ENCODE data around the gene TENM3.

DNA sequence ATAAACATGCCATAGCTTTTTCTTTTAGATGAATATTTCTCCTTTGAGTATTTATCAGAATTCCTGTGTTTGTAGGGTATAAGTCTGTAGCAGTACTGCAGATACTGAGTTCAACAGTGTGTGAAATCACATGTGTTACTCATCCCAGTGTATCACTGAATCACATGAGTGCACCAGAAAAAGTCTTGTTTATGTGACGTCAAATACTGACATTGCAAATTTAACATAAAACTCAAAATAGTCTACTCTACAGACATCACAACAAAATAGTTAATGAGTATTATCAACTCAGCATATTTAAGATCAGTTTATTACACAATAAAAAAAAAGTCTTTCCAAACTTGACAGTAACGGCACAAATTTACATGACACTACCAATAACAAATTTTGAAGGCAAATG lies 452.6 kb downstream of the TENM3 start:
- TF ChIP-seq POLR2A (IDR thresholded peaks at IDR 0.05): no peak
- TF ChIP-seq, protein P1, sequence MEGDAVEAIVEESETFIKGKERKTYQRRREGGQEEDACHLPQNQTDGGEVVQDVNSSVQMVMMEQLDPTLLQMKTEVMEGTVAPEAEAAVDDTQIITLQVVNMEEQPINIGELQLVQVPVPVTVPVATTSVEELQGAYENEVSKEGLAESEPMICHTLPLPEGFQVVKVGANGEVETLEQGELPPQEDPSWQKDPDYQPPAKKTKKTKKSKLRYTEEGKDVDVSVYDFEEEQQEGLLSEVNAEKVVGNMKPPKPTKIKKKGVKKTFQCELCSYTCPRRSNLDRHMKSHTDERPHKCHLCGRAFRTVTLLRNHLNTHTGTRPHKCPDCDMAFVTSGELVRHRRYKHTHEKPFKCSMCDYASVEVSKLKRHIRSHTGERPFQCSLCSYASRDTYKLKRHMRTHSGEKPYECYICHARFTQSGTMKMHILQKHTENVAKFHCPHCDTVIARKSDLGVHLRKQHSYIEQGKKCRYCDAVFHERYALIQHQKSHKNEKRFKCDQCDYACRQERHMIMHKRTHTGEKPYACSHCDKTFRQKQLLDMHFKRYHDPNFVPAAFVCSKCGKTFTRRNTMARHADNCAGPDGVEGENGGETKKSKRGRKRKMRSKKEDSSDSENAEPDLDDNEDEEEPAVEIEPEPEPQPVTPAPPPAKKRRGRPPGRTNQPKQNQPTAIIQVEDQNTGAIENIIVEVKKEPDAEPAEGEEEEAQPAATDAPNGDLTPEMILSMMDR (IDR thresholded peaks at IDR 0.05): no peak

Data from esophagus squamous epithelium (tissue), 4 donors.